Activated CD4-positive, alpha-beta T cell treated with anti-CD3 and anti-CD28 coated beads, Interleukin-2, amount 10 ng/mL, durations not matched to agents 24 days and 14 days (primary cell): Measurements from ENCODE around the gene PPFIA2. TPM values are rescaled to one million over a fixed set of nuclear protein-coding genes. Genes with fewer than 3 reads are reported as not detected.

Source experiments
- DNase-seq: peaks from one replicate; pipeline ENCODE4 v3.0.0; 2022
- H3K27ac Mint-ChIP-seq: one replicate; pipeline ENCODE4 v1.8.0; 2022; ENCODE audit warnings: mild to moderate bottlenecking, mixed read lengths
- H3K27me3 Mint-ChIP-seq: one replicate; pipeline ENCODE4 v1.8.0; 2022; ENCODE audit warnings: mixed read lengths
- H3K36me3 Mint-ChIP-seq: one replicate; pipeline ENCODE4 v1.8.0; 2022; ENCODE audit warnings: low read depth, mild to moderate bottlenecking, mixed read lengths
- H3K4me1 Mint-ChIP-seq: one replicate; pipeline ENCODE4 v1.8.0; 2021; ENCODE audit warnings: mixed read lengths
- H3K4me3 Mint-ChIP-seq: one replicate; pipeline ENCODE4 v1.8.0; 2022; ENCODE audit warnings: mild to moderate bottlenecking, moderate library complexity, mixed read lengths
- H3K9me3 Mint-ChIP-seq: one replicate; pipeline ENCODE4 v1.8.0; 2021; ENCODE audit warnings: mixed read lengths
- intact Hi-C: fragments of 100-400 bp; cut with micrococcal nuclease; formaldehyde crosslinking; loops from one replicate; pipeline ENCODE4 v1.15.1; 2023
- total RNA-seq: library from RNA; stranded (reverse); gene quantifications from 2 replicates; pipeline ENCODE4 v1.2.3, GENCODE V29; 2022

Gene PPFIA2
- total RNA-seq, 1 donor from 2014 or later = not detected

GRCh38 chr12:81303935-81304334 lies 455.2 kb downstream of the PPFIA2 start:
- Mint-ChIP-seq H3K4me1 (no peaks in the 10 kb centered on the region), H3K27me3 (no peaks in the 10 kb centered on the region), H3K4me3 (no peak overlapping the region), H3K36me3 (no peaks in the 10 kb centered on the region), H3K27ac (no peak overlapping the region), H3K9me3 (no peaks in the 10 kb centered on the region)
- intact Hi-C loops = no loop called here
- no peak for DNase-seq

- no peaks in the 10 kb centered on the region for H3K4me1 Mint-ChIP-seq
- intact Hi-C loops = no loop called here
- no peak overlapping the region for H3K27ac Mint-ChIP-seq
- no peak overlapping the region for H3K4me3 Mint-ChIP-seq
- no peaks in the 10 kb centered on the region for H3K36me3 Mint-ChIP-seq
- no peaks in the 10 kb centered on the region for H3K27me3 Mint-ChIP-seq
- no peak for DNase-seq
- H3K9me3 Mint-ChIP-seq = no peaks in the 10 kb centered on the region
Measured at GRCh38 chr12:81300454-81300853, 458.7 kb downstream of the PPFIA2 start.

- no peaks in the 10 kb centered on the region for H3K36me3 Mint-ChIP-seq
- intact Hi-C loops = no loop called here
- no peaks in the 10 kb centered on the region for H3K9me3 Mint-ChIP-seq
- no peak overlapping the region for H3K27ac Mint-ChIP-seq
- H3K4me3 Mint-ChIP-seq = no peak overlapping the region
- no peaks in the 10 kb centered on the region for H3K4me1 Mint-ChIP-seq
- no peak for DNase-seq
- H3K27me3 Mint-ChIP-seq = no peaks in the 10 kb centered on the region
Measured at GRCh38 chr12:81297601-81298000, 461.5 kb downstream of the PPFIA2 start.

GRCh38 chr12:81296556-81297305 lies 462.4 kb downstream of the PPFIA2 start:
- no peak for DNase-seq
- H3K27ac Mint-ChIP-seq = no peak overlapping the region
- no peaks in the 10 kb centered on the region for H3K36me3 Mint-ChIP-seq
- intact Hi-C loops = no loop called here
- no peak overlapping the region for H3K4me3 Mint-ChIP-seq
- no peaks in the 10 kb centered on the region for H3K4me1 Mint-ChIP-seq
- H3K9me3 Mint-ChIP-seq = no peaks in the 10 kb centered on the region
- no peaks in the 10 kb centered on the region for H3K27me3 Mint-ChIP-seq

- Mint-ChIP-seq H3K4me3 (no peak overlapping the region), H3K27ac (no peak overlapping the region), H3K36me3 (no peaks in the 10 kb centered on the region), H3K9me3 (no peaks in the 10 kb centered on the region), H3K27me3 (no peaks in the 10 kb centered on the region), H3K4me1 (no peaks in the 10 kb centered on the region)
- no peak for DNase-seq
- intact Hi-C loops = no loop called here
Measured at GRCh38 chr12:81295251-81295650, 463.9 kb downstream of the PPFIA2 start.

GRCh38 chr12:81294325-81295190 lies 464.6 kb downstream of the PPFIA2 start:
- Mint-ChIP-seq H3K4me3 (no peak overlapping the region), H3K27ac (no peak overlapping the region), H3K9me3 (no peaks in the 10 kb centered on the region), H3K27me3 (no peaks in the 10 kb centered on the region), H3K4me1 (no peaks in the 10 kb centered on the region), H3K36me3 (no peaks in the 10 kb centered on the region)
- intact Hi-C loops = no loop called here
- no peak for DNase-seq

- Mint-ChIP-seq H3K4me3 (no peak overlapping the region), H3K36me3 (no peaks in the 10 kb centered on the region), H3K4me1 (no peaks in the 10 kb centered on the region), H3K27ac (no peak overlapping the region), H3K27me3 (no peaks in the 10 kb centered on the region), H3K9me3 (no peaks in the 10 kb centered on the region)
- no peak for DNase-seq
- intact Hi-C loops = no loop called here
Measured at GRCh38 chr12:81288651-81289050, 470.5 kb downstream of the PPFIA2 start.

- Mint-ChIP-seq H3K9me3 (no peaks in the 10 kb centered on the region), H3K27ac (no peak overlapping the region), H3K36me3 (no peaks in the 10 kb centered on the region), H3K4me3 (no peak overlapping the region), H3K4me1 (no peaks in the 10 kb centered on the region), H3K27me3 (no peaks in the 10 kb centered on the region)
- DNase-seq = no peak
- intact Hi-C loops = no loop called here
Measured at GRCh38 chr12:81284137-81284536, 475.0 kb downstream of the PPFIA2 start.

GRCh38 chr12:81274637-81275529 lies 484.3 kb downstream of the PPFIA2 start:
- H3K4me3 Mint-ChIP-seq = no peak overlapping the region
- no peaks in the 10 kb centered on the region for H3K9me3 Mint-ChIP-seq
- no peak overlapping the region for H3K27ac Mint-ChIP-seq
- intact Hi-C loops = no loop called here
- H3K36me3 Mint-ChIP-seq = no peaks in the 10 kb centered on the region
- H3K27me3 Mint-ChIP-seq = no peaks in the 10 kb centered on the region
- DNase-seq = no peak
- no peaks in the 10 kb centered on the region for H3K4me1 Mint-ChIP-seq

- Mint-ChIP-seq H3K4me1 (no peaks in the 10 kb centered on the region), H3K36me3 (no peaks in the 10 kb centered on the region), H3K27ac (no peak overlapping the region), H3K4me3 (no peak overlapping the region), H3K9me3 (no peaks in the 10 kb centered on the region), H3K27me3 (no peaks in the 10 kb centered on the region)
- DNase-seq = no peak
- intact Hi-C loops = no loop called here
Measured at GRCh38 chr12:81270385-81270784, 488.8 kb downstream of the PPFIA2 start.

GRCh38 chr12:81263072-81263471 lies 496.1 kb downstream of the PPFIA2 start:
- H3K36me3 Mint-ChIP-seq = no peaks in the 10 kb centered on the region
- intact Hi-C loops = no loop called here
- no peak for DNase-seq
- no peaks in the 10 kb centered on the region for H3K9me3 Mint-ChIP-seq
- no peak overlapping the region for H3K27ac Mint-ChIP-seq
- H3K4me1 Mint-ChIP-seq = no peaks in the 10 kb centered on the region
- H3K4me3 Mint-ChIP-seq = no peak overlapping the region
- H3K27me3 Mint-ChIP-seq = no peaks in the 10 kb centered on the region

GRCh38 chr12:81261508-81262207 lies 497.5 kb downstream of the PPFIA2 start:
- H3K4me3 Mint-ChIP-seq = no peak overlapping the region
- no peak for DNase-seq
- H3K36me3 Mint-ChIP-seq = no peaks in the 10 kb centered on the region
- intact Hi-C loops = no loop called here
- H3K9me3 Mint-ChIP-seq = no peaks in the 10 kb centered on the region
- H3K27ac Mint-ChIP-seq = no peak overlapping the region
- H3K4me1 Mint-ChIP-seq = no peaks in the 10 kb centered on the region
- no peaks in the 10 kb centered on the region for H3K27me3 Mint-ChIP-seq

- DNase-seq = no peak
- Mint-ChIP-seq H3K4me3 (no peak overlapping the region), H3K36me3 (no peaks in the 10 kb centered on the region), H3K9me3 (no peaks in the 10 kb centered on the region), H3K4me1 (no peaks in the 10 kb centered on the region), H3K27ac (no peak overlapping the region), H3K27me3 (no peaks in the 10 kb centered on the region)
- intact Hi-C loops = no loop called here
Measured at GRCh38 chr12:81259360-81259759, 499.8 kb downstream of the PPFIA2 start.
